ENCODE measurements around the gene RNF157. TPM values are rescaled to one million over a fixed set of nuclear protein-coding genes. Genes with fewer than 3 reads are reported as not detected.

The RNF157 gene
- total and polyA plus RNA-seq, 2 of the 4 experiments (the other 2 are of a cell fraction) = 0.54 to 1.3 TPM

- Histone ChIP-seq H3K4me3 (ENCODE audit: insufficient read depth, low read depth, low read length) (no peak overlapping the region), H4K20me1 (ENCODE audit: insufficient read depth, low read length) (no peaks in the 10 kb centered on the region), H3K27me3 (ENCODE audit: control insufficient read depth, insufficient read depth, low read length) (no peaks in the 10 kb centered on the region; the same call in 1 of the 2 replicates), H2BK20ac (ENCODE audit: low read depth, low read length) (no peak overlapping the region), H2BK120ac (ENCODE audit: low read depth, low read length) (no peak overlapping the region), H3K14ac (replicated peaks; ENCODE audit: low read depth, low read length) (no peak overlapping the region), H3K36me3 (ENCODE audit: control insufficient read depth, insufficient read depth, low read length) (no peaks in the 10 kb centered on the region), H2AFZ (replicated peaks; ENCODE audit: low read length, poor library complexity) (peak overlapping the region; percentile 44), H4K5ac (ENCODE audit: low read depth, low read length) (no peak overlapping the region), H3K27ac (ENCODE audit: insufficient read depth, low read length) (no peak overlapping the region), H2BK15ac (ENCODE audit: low read depth, low read length) (no peak overlapping the region), H3K23ac (ENCODE audit: low read depth, low read length) (no peak overlapping the region), H2AK5ac (ENCODE audit: low read depth, low read length) (no peak overlapping the region), H3K56ac (ENCODE audit: extremely low read depth, insufficient read depth, low read length) (no peak overlapping the region), H4K8ac (ENCODE audit: low read depth in 2 of 2, low read length in 2 of 2) (no peak overlapping the region), H3K4me1 (ENCODE audit: control insufficient read depth, insufficient read depth, low read length) (no peaks in the 10 kb centered on the region; the same call in 1 of the 2 replicates), H3K9ac (ENCODE audit: low read depth, low read length) (no peak overlapping the region), H2AK9ac (replicated peaks; ENCODE audit: low read depth, low read length, poor library complexity) (peak overlapping the region; percentile 65), H3K4me2 (ENCODE audit: low read depth, low read length) (no peak overlapping the region), H4K91ac (ENCODE audit: insufficient read depth, low read depth, low read length) (no peak overlapping the region), H2BK5ac (ENCODE audit: low read depth, low read length, poor library complexity, severe bottlenecking) (no peak overlapping the region), H3K79me1 (ENCODE audit: low read depth in 1 of 2, low read length in 2 of 2) (no peaks in the 10 kb centered on the region), H3K9me1 (ENCODE audit: insufficient read depth, low read length) (peaks cover 5% of the 10 kb centered on the region), H3K4ac (ENCODE audit: low read depth, low read length) (no peak overlapping the region), H3K9me3 (ENCODE audit: control insufficient read depth, insufficient read depth, low read length) (no peaks in the 10 kb centered on the region), H3K18ac (ENCODE audit: low read depth, low read length) (no peak overlapping the region)
- TF ChIP-seq CTCF (conservative IDR thresholded peaks at IDR 0.05; ENCODE audit: low read depth, low read length) (no peak), CHD1 (IDR thresholded peaks at IDR 0.05; ENCODE audit: low read depth, low read length) (no peak), RAD21 (IDR thresholded peaks at IDR 0.05; ENCODE audit: low read length) (no peak), FOS (IDR thresholded peaks at IDR 0.05; ENCODE audit: low read depth, low read length) (no peak), RFX5 (IDR thresholded peaks at IDR 0.05; ENCODE audit: low read depth, low read length) (no peak), POLR2A (IDR thresholded peaks at IDR 0.05; ENCODE audit: low read depth, low read length) (no peak), USF2 (IDR thresholded peaks at IDR 0.05; ENCODE audit: low read depth, low read length) (no peak), NFE2L2 (IDR thresholded peaks at IDR 0.05; ENCODE audit: low read depth, low read length) (no peak), MAFK (IDR thresholded peaks at IDR 0.05; ENCODE audit: low read depth, low read length) (no peak), SMC3 (IDR thresholded peaks at IDR 0.05; ENCODE audit: low read depth, low read length) (no peak), MXI1 (IDR thresholded peaks at IDR 0.05; ENCODE audit: borderline replicate concordance, low read depth, low read length) (no peak), MAZ (IDR thresholded peaks at IDR 0.05; ENCODE audit: borderline replicate concordance, low read depth, low read length) (no peak), BHLHE40 (IDR thresholded peaks at IDR 0.05; ENCODE audit: low read depth, low read length) (no peak), RCOR1 (IDR thresholded peaks at IDR 0.05; ENCODE audit: insufficient replicate concordance, low read length) (no peak), CEBPB (IDR thresholded peaks at IDR 0.05; ENCODE audit: low read depth, low read length) (no peak), ELK1 (IDR thresholded peaks at IDR 0.05; ENCODE audit: borderline replicate concordance, low read depth, low read length) (no peak)
- ATAC-seq (ENCODE audit: low read depth) = no peak
- DNase-seq = no peak
- intact Hi-C loops (cut with micrococcal nuclease) = no loop called here
- dilution Hi-C loops (cut with HindIII; ENCODE audit: low sequenced_read_pairs, unreplicated experiment) = no loop called here
- BruUV-seq (replicated peaks) = no TSS peak
- CTCF ChIA-PET = interaction anchor here (1.4 kb wide), 1 partner anchor 17 kb away, joined by 3 read pairs; no protein-coding TSS in a partner anchor
- in situ Hi-C loops (cut with MboI; ENCODE audit: low sequenced_read_pairs) = no loop called here
- 94% methylated on average over 4 of the region's 5 CpGs; no CpG with 5 or more reads in 1 of the 2 experiments for WGBS, 2 experiments (ENCODE audit: extremely low coverage in 2 of 2, insufficient read length in 1 of 2)
- POLR2A ChIA-PET (ENCODE audit: unreplicated experiment) = no interaction called here
These were observed 41.6 kb downstream of the RNF157 start for GRCh38 chr17:76198702-76199101.

All from IMR-90 (cell line).